MCF 10A (cell line): ENCODE data around the gene NR5A1. TPM values are rescaled to one million over a fixed set of nuclear protein-coding genes. Genes with fewer than 3 reads are reported as not detected.

Experiments
- BruUV-seq: library from RNA; stranded (reverse); fragments of 400-500 nt; replicated peaks from 2 replicates; lab custom pipeline; 2021; lab: Mats Ljungman, UMichigan
- CTCF ChIA-PET: fragments of 300-600 bp; sonication (Branson Sonifier 250); formaldehyde crosslinking; extraction: SDS; loops from one replicate; lab custom pipeline; 2021; ENCODE audit warnings: antibody characterized with exemption, inconsistent platforms; lab: Yijun Ruan, JAX
- POLR2A ChIA-PET: fragments of 300-600, 350-650 bp; sonication (Branson Sonifier 250); formaldehyde crosslinking; extraction: SDS; loops from one replicate; lab custom pipeline; 2020; ENCODE audit warnings: antibody characterized with exemption, inconsistent platforms; lab: Yijun Ruan, JAX
- DNase-seq: peaks from one replicate; pipeline ENCODE4 v3.0.0-alpha.2; 2018; ENCODE audit not compliant: unreplicated experiment
- H3K27ac Mint-ChIP-seq: one replicate; pipeline ENCODE4 v1.8.0; 2022; ENCODE audit warnings: mild to moderate bottlenecking, low read depth, mixed read lengths; ENCODE audit not compliant: unreplicated experiment
- H3K27me3 Mint-ChIP-seq: one replicate; pipeline ENCODE4 v1.8.0; 2022; ENCODE audit warnings: mixed read lengths; ENCODE audit not compliant: insufficient read depth, unreplicated experiment
- H3K36me3 Mint-ChIP-seq: one replicate; pipeline ENCODE4 v1.8.0; 2022; ENCODE audit warnings: mild to moderate bottlenecking, moderate library complexity, mixed read lengths; ENCODE audit not compliant: insufficient read depth, unreplicated experiment
- H3K4me1 Mint-ChIP-seq: one replicate; pipeline ENCODE4 v1.8.0; 2022; ENCODE audit warnings: mixed read lengths; ENCODE audit not compliant: insufficient read depth, unreplicated experiment
- H3K4me3 Mint-ChIP-seq: one replicate; pipeline ENCODE4 v1.8.0; 2022; ENCODE audit warnings: mild to moderate bottlenecking, moderate library complexity, mixed read lengths; ENCODE audit not compliant: unreplicated experiment
- H3K9me3 Mint-ChIP-seq: one replicate; pipeline ENCODE4 v1.8.0; 2022; ENCODE audit warnings: mixed read lengths; ENCODE audit not compliant: unreplicated experiment
- CTCF ChIP-seq: fragments of 200-600 bp; IDR thresholded peaks from one replicate; pipeline ENCODE4 v1.8.0; 2022; ENCODE audit warnings: antibody characterized with exemption, mild to moderate bottlenecking; ENCODE audit not compliant: unreplicated experiment
- intact Hi-C: fragments of 100-400 bp; cut with micrococcal nuclease; formaldehyde crosslinking; loops from 2 replicates; pipeline ENCODE4 v1.14.1; 2022
- total RNA-seq: library from RNA; stranded (reverse); gene quantifications from 2 replicates; pipeline ENCODE4 v1.2.3, GENCODE V29; 2022

NR5A1 gene
- total RNA-seq, 1 experiment from 2014 or later: not detected

- DNase-seq: no peak
- peaks cover 36% of the 10 kb centered on the region for H3K27me3 Mint-ChIP-seq
- no peaks in the 10 kb centered on the region for H3K9me3 Mint-ChIP-seq
- peaks cover 5% of the 10 kb centered on the region for H3K4me1 Mint-ChIP-seq
- H3K36me3 Mint-ChIP-seq: no peaks in the 10 kb centered on the region
- no peak overlapping the region for H3K27ac Mint-ChIP-seq
- CTCF ChIA-PET: no interaction called here
- H3K4me3 Mint-ChIP-seq: no peak overlapping the region
- intact Hi-C loops: no loop called here
- TF ChIP-seq CTCF: no peak
- BruUV-seq: no TSS peak
- POLR2A ChIA-PET: no interaction called here
These were observed 13.3 kb downstream of the NR5A1 start for GRCh38 chr9:124493794-124494479.

DNA sequence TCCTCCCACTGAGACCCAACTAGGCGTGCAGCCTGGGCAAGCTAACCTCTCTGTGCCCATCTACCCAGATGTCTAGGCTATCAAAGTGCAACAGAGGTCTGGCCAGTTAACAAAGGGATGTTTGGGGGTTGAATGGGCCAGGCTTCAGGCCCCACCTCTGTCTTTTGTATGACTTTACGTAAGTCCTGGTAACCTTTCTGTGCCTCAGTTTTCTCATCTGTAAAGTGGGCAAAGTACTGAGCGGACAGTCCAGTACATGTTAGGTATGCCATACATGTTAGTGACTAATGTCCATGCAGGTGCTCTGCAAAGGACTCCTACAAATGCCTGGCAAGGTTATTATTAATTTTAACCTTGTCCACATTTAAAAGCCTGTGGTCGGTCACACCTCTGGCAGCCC, 14.0 kb downstream of the NR5A1 start:
- no peak overlapping the region for H3K27ac Mint-ChIP-seq
- peaks cover 5% of the 10 kb centered on the region for H3K4me1 Mint-ChIP-seq
- DNase-seq: no peak
- intact Hi-C loops: no loop called here
- no peaks in the 10 kb centered on the region for H3K36me3 Mint-ChIP-seq
- no peaks in the 10 kb centered on the region for H3K9me3 Mint-ChIP-seq
- H3K4me3 Mint-ChIP-seq: no peak overlapping the region
- no peak for TF ChIP-seq CTCF
- peaks cover 43% of the 10 kb centered on the region for H3K27me3 Mint-ChIP-seq
- ChIA-PET POLR2A (no interaction called here), CTCF (no interaction called here)
- BruUV-seq: no TSS peak

DNA sequence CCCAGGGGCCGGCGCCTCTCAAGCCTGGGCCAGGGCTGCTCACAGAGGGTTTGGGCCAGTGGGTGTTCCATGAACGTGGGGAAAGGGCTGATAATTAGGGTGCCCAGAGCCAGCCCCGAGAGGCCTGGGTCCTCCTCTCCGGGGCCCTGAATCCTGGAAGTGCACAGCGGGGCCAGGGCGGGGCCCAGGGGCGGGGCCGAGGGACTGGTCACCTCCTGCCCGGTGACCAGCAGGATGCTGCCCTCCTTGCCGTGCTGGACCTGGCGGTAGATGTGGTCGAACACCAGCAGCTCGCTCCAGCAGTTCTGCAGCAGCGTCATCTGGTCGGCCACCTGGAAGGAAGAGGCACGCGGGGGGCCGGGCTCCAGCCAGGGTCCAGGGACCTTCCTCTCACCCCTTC, 14.4 kb downstream of the NR5A1 start:
- TF ChIP-seq CTCF: no peak
- POLR2A ChIA-PET: no interaction called here
- peaks cover 43% of the 10 kb centered on the region for H3K27me3 Mint-ChIP-seq

DNA sequence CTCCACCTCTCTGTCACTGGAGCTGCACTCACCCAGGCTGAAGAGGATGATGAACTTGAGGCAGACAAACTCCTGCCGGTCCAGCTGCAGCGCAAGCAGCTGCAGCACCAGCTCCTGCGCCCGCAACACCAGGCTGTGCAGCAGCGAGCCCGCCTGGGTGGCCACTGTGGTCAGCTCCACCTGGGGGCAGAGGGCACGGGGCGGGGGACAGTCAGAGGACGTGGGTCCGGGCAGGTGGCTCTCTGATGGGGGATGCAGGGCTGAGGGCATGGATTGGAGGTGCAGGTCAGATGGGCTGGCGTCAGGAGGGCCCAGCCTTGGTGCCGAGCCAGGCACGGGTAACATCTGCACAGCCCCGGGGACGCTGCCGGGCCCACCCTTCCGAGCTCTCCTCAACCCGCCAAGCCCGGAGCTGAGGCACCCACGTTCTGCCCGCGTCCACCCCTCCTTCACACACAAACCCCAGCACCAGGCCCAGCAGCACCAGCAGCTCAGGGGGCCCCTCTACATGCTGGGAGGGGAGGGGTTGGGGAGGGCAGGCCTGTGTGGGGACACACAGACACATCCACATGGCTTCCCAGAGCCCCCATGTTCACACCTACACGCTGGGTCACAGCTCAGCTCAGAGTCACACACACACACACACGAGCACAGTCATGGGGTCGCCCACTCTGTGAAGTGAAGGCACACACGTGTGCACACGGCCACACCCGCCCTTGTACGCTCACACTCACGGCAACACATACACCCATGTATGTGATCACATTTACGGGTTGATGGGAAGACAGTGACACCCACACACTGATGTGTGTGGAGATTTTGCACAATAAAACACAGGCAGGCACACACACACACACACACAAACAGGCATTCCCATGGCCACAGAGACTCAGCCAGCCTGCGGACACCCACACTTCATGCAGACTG, 15.9 kb downstream of the NR5A1 start:
- Mint-ChIP-seq H3K27ac (no peak overlapping the region), H3K27me3 (peaks cover 42% of the 10 kb centered on the region), H3K4me3 (no peak overlapping the region), H3K4me1 (peaks cover 5% of the 10 kb centered on the region), H3K36me3 (no peaks in the 10 kb centered on the region), H3K9me3 (no peaks in the 10 kb centered on the region)
- POLR2A ChIA-PET: interaction anchor here (1.0 kb wide), 1 partner anchor 83 kb away, joined by 4 read pairs; no protein-coding TSS in a partner anchor
- intact Hi-C loops: no loop called here
- BruUV-seq: no TSS peak
- CTCF ChIA-PET: no interaction called here
- no peak for TF ChIP-seq CTCF
- no peak for DNase-seq

More for the DNA sequence above, 14.4 kb downstream of the NR5A1 start:
- CTCF ChIA-PET: no interaction called here
- Mint-ChIP-seq H3K36me3 (no peaks in the 10 kb centered on the region), H3K4me1 (peaks cover 5% of the 10 kb centered on the region), H3K27ac (no peak overlapping the region), H3K9me3 (no peaks in the 10 kb centered on the region), H3K4me3 (no peak overlapping the region)
- intact Hi-C loops: no loop called here
- no peak for DNase-seq
- no TSS peak for BruUV-seq
